GM06990 (cell line): ENCODE measurements around the gene TMEM235.

ENCODE experiments used
- DNase-seq: peaks from one replicate; pipeline ENCODE4 v3.0.0-alpha.2; 2011; ENCODE audit not compliant: insufficient read length; ENCODE audit errors: extremely low read depth
- H3K27me3 ChIP-seq: replicated peaks from 2 replicates; pipeline ENCODE4 v1.6.0; 2011; ENCODE audit warnings: low read length; ENCODE audit not compliant: control insufficient read depth, insufficient read depth
- H3K36me3 ChIP-seq: 2 replicates; pipeline ENCODE4 v1.5.1; 2011; ENCODE audit warnings: low read length; ENCODE audit not compliant: control insufficient read depth, insufficient read depth
- H3K4me3 ChIP-seq: replicated peaks from 2 replicates; pipeline ENCODE4 v1.5.1; 2011; ENCODE audit warnings: low read depth, mild to moderate bottlenecking, control low read depth, low read length
- CTCF ChIP-seq: IDR thresholded peaks from 2 replicates; pipeline ENCODE4 v1.5.1; 2011; ENCODE audit warnings: low read length, control low read depth, mild to moderate bottlenecking, inconsistent platforms; ENCODE audit not compliant: insufficient read depth, poor library complexity, severe bottlenecking

TMEM235 gene

GRCh38 chr17:78241277-78242023, 10.0 kb downstream of the TMEM235 start:
- DNase-seq: no peak
- TF ChIP-seq CTCF: no peak
- Histone ChIP-seq H3K27me3 (no peaks in the 10 kb centered on the region), H3K4me3 (no peak overlapping the region), H3K36me3 (no peaks in the 10 kb centered on the region)

DNA sequence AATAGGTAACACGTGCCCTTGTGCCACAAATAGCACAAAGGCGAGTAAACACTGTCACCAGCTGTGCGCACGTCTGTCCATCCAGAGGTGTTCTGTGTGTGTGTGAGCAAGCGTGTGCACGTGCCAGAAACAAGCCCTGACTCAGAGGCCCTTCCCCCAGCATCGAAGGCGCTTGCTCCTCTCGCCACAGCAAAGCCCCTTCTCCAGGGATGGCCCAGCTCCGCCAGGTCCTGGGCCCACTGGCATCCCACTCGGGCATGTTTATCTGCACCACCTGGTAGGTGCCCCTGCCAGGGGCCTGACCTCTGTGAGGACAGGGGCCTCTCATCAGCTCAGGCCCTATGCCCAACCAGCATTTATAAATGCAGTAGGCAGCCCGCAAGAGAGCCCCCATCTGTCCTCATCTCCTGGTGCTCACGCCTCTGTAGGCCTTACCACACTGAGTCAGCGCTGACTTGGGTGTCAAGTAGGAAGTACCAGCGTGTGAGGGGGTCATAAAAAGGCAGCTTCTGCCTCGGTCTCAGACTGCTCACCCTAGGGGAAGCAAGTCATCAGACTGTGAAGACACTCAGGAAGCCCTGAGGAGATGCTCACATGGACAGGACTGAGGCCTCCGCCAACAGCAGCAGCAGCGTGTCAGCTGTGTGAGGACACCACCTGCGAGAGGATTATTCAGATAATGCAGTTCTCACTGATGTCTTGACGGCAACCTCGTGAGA, 10.8 kb downstream of the TMEM235 start:
- no peaks in the 10 kb centered on the region for H3K36me3 ChIP-seq
- H3K27me3 ChIP-seq: no peaks in the 10 kb centered on the region
- peak; percentile 73 for DNase-seq
- H3K4me3 ChIP-seq: no peak overlapping the region
- no peak for TF ChIP-seq CTCF

DNA sequence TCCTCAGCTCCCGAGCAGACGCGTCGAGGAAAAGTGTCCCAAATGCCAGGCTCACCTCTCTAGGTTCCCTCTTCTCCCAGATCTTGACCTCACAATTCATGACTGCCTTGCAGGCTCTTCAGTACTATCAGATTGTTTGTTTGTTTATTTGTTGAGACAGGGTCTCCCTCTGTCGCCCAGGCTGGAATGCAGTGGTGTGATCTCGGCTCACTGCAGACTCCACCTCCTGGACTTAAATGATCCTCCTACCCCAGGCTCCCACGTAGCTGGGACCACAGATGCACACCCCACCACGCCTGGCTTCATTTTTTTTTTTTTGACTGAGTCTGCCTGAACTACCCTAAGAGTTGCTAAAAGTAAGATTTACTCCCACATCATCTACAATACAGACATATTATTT, 15.9 kb downstream of the TMEM235 start:
- DNase-seq: no peak

DNA sequence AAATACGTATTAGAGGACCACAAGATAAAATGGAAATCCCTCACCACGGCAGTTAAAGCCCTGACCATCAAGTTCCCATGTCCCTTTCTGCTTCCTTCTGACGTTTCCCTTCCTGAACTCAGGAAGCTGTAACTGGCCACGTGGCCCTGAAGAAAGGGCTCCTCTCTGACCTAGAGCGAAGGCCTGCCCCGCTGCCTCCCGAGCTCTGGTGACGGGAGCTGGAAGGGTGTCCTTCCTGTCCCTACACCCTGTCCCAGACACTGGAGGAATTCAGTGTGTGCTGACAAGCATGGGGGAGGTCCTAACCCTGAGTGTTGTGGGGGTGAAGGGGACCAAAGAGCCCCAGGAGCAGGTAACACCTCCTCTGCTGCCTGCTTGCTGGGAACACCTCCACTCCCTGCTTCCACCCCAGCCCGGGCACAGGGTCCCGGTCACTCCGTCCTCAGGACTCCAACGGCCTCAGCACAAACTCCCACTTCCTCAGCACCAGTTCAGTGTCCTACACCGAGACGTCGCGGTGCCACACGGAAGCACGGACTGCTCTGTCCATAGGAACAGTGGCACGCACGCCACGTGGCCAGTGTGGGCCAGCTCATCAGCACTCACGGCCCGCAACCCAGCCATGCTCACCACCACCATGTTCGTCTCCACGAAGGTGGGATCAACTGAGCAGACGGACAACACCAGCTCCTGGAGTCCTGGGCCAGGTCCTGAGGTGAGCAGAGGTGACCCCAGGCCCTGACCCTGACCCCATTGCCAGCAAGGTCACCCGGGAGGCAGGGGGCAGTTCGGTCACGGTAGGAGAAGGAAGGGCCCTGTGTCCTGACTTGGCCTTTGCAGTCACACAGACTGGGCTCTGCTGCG, 16.9 kb downstream of the TMEM235 start:
- Histone ChIP-seq H3K27me3 (no peaks in the 10 kb centered on the region; the same call in 1 of the 2 replicates), H3K4me3 (no peak overlapping the region), H3K36me3 (no peaks in the 10 kb centered on the region)
- no peak for TF ChIP-seq CTCF
- no peak for DNase-seq

More for the DNA sequence above, 15.9 kb downstream of the TMEM235 start:
- Histone ChIP-seq H3K4me3 (no peak overlapping the region), H3K27me3 (no peaks in the 10 kb centered on the region; the same call in 1 of the 2 replicates), H3K36me3 (no peaks in the 10 kb centered on the region)
- no peak for TF ChIP-seq CTCF

DNA sequence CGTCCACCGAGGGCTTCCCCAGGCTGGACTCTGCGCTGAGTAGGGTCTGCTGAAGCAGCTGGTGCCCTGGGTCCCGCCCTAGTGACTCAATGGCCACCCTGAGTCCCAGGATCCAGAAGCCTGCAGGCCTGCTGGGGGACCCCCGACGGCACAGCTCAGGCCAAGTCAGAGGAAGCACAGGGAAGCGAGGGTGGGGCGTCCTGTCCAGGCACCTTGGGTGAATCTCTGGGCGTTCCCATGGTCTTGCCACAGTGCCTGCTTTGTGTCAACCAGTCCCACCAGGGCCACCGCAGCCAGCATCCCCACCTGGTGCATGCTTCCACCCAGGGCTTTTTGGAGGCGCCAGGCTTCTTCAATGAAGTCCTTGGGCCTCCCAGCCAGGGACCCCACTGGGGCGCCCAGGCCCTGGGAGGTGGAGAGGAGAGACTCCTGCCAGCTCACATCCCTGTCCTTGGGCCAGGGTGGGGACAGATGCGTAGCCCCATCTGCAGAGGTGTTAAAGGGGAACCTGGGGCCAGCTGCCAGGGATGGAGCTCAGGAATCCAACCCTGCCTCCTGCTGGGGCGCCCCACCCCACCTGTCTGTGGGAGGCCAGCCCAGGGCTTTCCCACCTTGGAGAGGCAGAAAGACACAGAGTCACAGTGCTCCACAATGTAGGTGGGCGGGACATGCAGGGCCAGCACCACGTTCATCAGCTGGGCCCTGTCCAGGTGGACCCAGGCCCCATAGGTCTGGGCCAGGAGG, 17.8 kb downstream of the TMEM235 start:
- no peak for TF ChIP-seq CTCF
- Histone ChIP-seq H3K36me3 (no peaks in the 10 kb centered on the region), H3K4me3 (no peak overlapping the region)

More for the DNA sequence above, 17.8 kb downstream of the TMEM235 start:
- H3K27me3 ChIP-seq: no peaks in the 10 kb centered on the region; the same call in 1 of the 2 replicates
- no peak for DNase-seq
